Renal cortex interstitium (tissue), 11 donors: ENCODE results near the gene PALLD. TPM values are rescaled to one million over a fixed set of nuclear protein-coding genes. Genes with fewer than 3 reads are reported as not detected.

ENCODE experiments used
- DNase-seq, 11 donors: peaks; one replicate each; pipeline ENCODE4 v3.0.0-alpha.2; 2013; ENCODE audit warnings: low read depth in 9 of 11, low spot score in 4 of 11; ENCODE audit errors: extremely low read depth in 1 of 11
- polyA plus RNA-seq, 3 donors: library from polyadenylated mRNA; unstranded; fragments of 120-200 nt; gene quantifications; one replicate each; pipeline ENCODE4 v1.2.1, GENCODE V29; 2013; ENCODE audit not compliant: insufficient read length in 3 of 3

The PALLD gene
- polyA plus RNA-seq, 3 donors: 182 to 194 (median 191) TPM

DNA sequence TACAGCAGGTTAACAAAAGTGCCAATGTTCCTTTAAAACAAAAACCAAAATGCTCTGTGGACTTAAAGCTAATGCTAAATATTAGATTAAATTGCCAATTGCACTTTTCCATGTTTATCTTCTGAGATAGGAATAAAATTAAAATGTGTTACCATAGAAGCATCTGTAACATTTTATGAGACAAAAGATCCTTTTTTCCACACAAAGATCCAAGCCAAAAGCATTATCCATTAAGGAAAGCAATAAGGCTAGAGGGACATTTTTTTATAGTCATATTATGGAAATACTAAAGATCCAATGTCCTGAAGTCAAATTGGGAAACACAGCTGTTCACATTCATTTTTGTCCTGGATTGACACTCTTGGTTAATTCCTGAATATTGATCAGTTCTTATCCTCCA, 73.6 kb downstream of the PALLD start:
- no peak for DNase-seq

DNA sequence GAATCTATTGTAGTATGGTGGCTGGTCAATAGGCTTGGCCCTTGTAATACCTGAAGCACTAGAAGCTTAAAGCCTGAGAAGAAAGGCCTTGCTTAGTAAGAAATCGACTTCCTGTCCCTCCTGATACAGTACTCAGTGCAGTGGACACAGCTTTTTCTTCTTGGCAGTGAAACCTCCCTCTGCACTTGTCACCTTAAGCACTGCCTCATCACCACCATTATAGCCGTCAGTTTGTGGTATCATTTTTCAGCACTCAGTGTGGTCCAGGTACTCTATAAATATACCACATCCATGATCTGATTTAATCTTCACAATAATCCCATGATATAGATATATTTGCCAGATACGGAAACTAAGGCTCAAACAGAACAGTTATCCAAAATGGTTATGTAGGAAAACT, 75.2 kb downstream of the PALLD start:
- DNase-seq: no peak

DNA sequence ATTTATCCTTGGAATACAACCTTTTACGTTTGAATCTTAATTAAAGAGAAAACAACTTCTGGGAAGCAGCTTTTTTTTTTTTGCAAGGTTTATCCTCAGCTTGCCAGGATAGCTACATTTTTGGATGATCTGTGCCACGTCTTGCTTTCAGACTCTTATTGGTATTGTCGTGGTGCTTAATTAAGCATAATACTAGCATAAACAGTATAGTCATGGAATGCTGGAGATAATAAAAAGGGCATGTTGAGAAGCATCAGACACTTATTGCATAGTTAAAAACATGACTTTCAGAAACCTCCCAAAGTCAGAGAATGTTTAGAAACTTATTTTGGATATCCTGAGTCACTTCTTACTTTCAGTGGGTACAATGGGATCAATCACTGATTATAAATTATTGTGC, 77.0 kb downstream of the PALLD start:
- DNase-seq: no peak

DNA sequence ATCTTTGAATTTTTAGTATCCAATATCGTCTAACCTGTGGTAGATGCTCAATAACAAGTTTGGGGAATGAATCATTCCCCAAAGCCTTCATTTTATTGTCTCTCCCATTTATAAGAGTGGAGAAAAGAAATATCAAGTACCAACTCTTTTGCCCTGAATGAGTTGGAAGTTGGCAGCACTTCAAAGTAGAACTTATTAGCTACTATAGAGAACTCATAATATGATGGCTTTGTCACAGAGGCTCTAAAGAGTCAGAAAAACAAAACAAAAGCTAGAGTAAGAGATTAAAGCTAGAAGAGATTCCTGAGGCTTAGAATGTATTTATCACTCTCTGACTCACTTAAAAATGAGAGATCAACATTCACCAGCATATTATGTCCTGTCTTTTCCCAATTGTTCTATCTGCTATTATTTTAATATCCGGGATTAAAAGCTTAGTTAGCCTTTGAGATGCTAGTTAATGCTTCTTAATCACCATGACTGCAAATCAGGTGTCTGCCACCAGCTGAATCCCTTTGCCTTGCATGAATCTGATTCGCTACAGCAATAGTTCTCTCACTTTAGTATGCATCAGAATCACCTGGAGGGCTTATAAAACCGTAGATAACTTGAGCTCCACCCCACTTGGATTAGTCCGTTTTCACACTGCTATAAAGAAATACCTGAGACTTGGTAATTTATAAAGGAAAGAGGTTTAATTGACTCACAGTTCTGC, 77.9 kb downstream of the PALLD start:
- no peak for DNase-seq

DNA sequence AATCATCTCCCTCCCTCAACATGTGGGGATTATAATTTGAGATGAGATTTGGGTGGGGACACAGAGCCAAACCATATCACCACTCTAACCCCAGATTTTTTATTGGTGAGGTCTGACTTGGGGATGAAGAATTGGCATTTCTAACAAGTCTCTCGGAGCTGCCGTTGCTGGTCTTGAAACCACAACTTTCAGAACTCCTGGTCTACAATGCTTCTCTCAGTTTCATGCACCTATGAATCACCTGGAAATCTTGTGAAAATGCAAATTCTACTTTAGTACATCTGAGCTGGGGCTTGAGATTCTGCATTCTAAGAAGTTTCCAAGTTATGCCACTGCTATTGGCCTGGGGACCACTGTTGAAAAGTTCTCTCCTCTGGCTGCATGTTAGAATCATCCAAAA, 78.6 kb downstream of the PALLD start:
- no peak for DNase-seq

DNA sequence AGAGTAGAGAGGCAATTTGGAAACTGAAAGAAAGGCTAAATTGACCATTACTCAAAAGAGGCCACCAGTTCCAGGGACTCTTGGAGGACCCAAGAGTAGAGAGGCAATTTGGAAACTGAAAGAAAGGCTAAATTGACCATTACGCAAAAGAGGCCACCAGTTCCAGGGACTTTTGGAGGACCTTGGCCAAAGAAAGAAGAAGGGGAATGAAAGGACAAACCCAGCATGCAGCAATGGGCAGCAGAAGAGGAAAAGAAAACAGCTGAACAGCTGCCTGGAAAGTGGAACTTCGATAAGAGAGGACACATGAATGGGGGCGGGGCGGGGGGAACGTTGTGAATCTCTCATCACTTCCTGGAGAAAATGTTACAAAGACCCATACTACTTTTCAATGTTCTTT, 80.8 kb downstream of the PALLD start:
- DNase-seq: no peak

DNA sequence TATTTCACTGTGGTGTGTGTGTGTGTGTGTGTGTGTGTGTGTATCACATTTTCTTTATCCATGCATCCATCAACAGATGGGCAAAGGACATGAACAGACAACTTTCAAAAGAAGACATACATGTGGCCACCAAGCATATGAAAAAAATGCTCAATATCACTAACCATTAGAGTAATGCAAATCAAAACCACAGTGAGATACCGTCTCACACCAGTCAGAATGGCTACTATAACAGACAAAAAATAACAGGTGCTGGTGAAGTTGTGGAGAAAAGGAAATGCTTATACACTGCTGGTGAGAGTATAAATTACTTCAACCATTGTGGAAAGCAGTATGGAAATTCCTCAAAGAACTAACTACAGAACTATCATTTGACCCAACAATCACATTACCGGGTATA, 83.4 kb downstream of the PALLD start:
- no peak for DNase-seq

DNA sequence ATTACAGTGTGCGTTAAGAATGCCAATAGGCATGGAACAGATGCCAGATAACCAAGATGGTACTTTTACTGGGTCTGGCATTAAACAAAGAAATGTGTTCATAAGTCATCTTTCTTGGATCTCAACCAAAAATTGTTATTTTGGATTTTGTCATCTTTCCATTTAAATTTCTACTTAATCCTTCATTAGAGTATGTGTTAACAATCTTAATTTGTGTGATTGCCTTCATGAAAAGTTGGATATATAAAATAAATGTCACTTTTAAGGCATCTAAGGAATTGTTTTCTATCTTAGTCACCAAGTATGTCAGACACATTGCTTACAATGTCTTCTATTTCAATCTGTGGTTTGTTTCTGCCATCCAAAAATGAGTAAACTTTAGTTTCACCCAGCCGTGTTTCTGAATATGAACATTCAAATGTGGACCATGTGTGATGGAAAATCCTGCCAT, 87.5 kb downstream of the PALLD start:
- no peak for DNase-seq

DNA sequence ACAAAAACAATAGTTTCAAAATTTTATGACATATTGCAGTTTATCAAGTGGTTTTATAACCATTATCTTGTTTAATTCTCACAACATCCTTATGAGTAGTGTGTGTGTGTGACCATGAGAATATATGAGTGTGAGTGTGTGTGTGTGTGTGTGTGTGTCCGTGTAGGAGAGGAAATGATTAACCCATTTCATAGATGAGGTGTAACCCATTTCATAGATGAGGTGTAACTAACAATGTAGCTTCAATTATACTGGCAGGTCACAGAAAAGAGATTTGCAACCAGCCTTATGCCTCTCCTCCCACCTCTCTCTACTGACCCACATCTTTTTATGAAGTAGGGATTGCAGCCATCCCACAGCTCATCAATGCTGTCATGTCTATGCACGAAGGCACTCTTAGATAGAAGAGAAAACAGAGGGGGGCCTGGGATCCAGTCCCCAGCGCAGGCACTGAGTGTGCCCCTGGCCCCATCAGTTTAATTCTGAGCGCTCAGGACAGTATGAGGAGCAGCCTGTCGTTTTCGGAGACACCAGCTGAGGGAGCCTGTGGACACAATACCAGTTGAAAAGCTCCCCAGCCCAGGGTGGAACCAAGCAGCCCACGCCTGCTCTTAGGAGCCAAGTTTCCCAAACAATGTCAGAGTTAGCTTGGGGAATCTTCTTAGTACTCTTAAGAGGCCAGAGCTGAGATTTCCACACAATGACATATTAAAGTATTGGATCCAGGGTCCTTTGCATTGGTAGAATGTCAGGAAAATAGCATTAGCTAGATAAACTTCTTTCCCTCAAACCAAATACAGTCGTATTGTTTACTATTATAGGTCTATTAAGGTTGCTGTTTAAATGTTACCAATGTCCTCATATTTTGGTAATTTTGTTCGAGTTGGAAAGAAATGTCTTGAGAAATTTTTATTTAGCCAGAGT, 88.6 kb downstream of the PALLD start:
- peak; percentile 32 to 67 (median 54) for DNase-seq

DNA sequence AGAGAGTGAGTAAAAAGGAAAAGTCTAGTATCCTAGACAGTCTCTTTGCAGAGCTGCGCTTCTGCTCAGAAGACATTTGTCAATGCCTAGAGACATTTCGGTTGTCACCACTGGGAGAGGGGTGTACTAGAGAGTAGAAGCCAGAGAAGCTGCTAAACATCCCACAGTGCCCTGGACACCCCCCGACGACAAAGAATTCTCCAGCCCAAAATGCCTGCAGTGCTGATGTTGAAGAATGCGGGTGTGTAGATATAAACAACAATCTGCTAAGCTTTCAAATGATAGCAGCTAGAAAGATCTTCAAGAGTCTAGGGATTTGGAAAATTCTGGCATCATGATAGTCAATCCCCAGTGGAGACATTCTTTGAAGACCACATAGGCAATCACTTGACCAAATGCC, 90.1 kb downstream of the PALLD start:
- no peak for DNase-seq

DNA sequence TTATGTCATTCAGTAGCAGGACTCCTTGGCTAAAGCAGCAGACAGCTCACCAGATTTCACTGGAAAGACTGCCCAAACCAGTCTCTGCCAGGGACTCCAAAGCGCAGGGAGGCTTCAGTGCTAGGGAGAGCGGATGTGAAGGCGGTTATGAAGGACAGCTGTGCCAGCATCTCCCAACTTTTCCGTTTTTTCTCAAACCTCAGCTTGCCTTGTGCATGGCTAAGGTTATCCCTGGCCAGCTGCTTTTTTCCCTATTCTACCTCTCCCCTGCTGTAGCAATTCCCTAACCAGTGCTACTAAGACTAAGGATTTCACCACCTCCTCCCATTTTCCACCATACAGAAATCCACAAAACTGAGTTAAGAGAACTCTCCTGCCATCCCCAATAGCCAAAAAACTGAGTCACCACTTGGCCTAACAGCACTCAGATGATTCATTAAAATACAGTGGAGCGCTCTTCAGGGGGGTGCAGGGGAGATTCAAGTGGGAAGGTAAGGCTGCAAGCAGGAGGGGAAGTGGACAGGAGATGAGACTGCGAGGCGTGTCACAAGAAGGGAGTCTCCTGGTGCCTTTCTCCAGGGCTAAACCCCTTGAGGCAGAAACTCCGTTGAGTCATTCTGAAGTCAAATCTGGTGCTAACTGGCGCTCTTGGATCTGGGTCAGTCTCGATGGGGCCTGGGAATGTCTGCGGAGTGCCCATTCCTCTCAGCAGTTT, 90.7 kb downstream of the PALLD start:
- no peak for DNase-seq

DNA sequence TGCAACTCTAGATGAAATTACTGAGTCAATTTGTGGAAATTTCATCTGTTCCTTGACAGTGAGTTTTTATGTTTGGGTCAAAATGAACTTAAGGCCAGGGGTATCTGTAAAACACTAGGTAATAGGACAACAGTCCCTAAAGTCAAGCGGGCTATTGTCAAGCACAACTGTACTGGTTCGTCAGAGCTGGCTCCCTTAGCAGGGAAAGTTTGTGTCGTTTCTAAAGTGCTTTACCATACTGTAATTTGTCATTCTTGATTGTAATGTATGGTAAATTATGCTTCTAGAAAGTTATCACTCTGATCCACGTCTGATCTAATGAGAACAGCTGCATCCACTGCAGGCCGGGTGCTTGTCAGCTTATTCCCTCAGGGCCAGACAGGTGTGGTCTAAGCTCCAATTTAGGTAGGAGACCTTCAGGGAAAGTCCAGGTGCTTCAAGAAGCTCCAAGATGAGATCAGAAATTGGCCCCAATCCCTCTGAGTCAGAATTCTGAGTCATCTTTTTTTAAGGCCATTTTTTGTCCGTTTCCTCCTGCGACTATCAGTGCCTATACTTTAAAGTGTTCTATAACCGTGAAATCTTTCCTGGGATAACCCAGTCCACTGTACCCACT, 92.2 kb downstream of the PALLD start:
- DNase-seq: no peak

DNA sequence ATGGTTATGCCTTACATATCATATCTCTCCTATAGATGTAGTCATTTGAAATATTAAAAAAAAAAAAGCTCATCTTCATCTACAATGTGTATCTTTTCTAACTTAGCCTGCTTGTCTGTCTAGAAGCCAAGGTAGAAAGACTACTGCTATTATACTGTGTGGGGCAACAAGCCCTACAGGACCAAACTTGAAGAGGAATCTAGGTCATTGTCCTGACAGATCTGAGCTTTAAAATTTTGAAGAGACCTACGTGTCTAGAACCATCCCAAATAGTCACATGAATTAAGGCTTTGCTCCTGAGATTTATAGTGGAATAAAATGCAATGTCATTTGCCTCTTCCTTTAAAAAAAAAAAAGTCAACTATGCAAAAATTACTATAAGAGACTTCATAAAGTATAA, 95.8 kb downstream of the PALLD start:
- DNase-seq: no peak

DNA sequence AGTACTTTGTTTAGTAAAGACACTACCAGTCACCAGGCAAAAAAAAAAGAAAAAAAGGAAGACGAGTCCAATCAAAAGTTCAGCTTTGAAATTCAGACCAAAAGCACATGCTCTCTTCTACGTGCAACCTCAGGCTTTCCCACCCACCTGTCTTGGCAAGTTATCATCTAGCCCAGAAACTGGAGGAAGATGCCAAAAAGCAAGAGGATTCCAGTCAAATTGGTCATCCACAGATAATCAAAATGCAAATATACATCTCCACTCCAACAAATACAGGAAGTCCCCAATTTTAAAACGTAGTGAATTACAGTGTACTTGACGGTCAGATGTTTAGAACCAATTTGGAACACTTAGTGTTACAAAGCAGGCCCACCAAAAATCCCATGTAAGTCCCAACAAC, 96.5 kb downstream of the PALLD start:
- DNase-seq: no peak

DNA sequence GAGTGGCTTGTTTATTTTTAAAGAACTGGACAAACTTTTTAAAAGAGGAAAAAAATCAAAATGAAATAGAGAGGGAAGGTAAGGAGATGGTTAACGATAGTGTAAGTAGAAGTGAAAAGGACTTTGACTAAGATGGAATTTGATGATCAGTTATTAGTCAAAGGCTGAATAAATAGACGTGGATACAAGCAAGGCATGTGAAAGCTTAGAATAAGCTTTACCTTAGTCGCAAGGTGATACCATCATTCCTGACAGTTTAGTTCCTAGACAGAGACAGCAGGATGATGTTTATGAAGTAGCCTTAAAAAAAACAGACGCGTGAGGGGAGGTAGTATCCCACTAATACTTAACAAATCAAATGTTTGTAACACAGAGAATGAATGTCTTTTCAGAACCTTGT, 97.3 kb downstream of the PALLD start:
- DNase-seq: no peak

DNA sequence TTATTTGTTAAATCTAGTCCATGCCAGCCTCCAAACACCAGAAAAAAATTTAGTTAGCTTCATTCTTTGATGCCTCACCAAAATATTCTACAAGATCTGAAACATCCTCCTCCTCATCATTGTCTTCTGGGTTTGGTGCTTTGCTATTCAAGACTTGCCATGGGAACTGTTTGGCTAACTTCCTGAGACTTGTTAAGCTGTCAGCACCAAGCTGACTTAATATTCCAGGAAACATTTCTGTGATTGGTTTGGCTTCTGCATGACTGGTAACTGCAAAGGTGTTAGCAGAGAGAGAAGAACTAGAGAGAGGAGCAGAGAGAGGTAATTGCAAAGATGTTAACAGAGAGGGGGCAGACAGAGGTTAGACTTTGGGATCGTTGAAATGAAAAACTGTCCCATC, 101.3 kb downstream of the PALLD start:
- no peak for DNase-seq

DNA sequence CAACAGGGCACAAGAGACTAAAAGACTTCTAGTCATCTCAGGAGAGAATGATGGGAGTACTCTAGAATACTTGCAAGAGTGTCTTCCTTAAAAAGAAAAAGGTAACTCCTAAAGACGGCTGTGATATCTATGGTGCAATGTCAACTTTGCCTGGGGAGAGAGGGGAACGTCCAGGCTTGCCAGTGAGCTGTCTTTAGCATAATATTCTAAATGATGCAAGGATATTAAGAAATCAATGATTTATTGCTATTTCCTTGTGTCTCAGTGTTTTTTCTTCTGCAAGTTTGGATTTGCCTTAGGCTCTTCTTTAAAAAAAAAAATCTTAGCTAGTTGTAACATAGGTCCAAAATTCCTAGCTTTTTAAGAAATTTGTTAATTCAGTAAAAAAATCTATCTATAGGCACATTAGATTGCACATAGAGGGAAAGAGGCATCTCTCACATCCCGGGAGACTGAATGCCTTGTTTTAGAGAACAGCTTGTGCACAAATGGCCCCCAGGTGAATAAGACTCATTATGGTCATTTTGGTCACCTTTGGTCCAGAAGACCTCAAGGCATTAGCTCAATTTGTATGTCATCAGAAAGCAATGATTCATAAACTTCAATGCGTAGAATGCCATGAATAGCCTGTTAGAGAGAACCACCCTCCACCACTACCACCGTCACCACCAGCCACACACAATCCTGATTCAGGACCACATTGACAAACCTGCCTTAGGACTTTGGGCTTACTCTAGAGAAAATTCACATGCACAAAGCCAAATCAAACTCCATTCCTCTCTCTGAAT, 104.1 kb downstream of the PALLD start:
- DNase-seq: no peak

DNA sequence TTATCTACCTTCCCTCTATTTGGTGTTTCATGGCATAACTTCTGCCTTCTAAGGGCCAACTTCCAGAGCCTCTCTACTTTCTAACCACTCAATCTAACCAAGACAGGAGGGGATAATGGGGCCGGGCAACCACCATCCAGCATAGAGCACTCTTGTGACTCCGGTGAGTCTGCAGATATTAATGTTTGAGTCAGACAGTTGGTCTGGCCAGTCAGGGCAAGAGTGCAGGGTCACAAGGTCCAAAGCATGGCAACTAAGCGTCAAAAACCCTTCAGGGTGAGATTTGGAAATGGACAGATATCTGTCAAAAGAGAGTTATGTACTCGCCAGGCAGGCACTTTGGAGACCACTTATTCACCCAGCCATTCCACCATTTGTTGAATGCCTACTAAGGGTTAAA, 105.0 kb downstream of the PALLD start:
- DNase-seq: no peak
